Choroid plexus epithelial cell (primary cell): ENCODE measurements around the gene MC5R.
A peak's percentile ranks its signal among the peaks of the same experiment; 100 is the strongest.

Experiments used
- DNase-seq: peaks from one replicate; pipeline ENCODE4 v3.0.0-alpha.2; 2010; ENCODE audit warnings: low read depth
- H3K4me3 ChIP-seq: 2 replicates; pipeline ENCODE4 v1.5.1; 2011; ENCODE audit warnings: low read depth, mild to moderate bottlenecking, control low read depth, low read length, moderate library complexity
- TF ChIP-seq, protein P1 (sequence below): conservative IDR thresholded peaks from 2 replicates; pipeline ENCODE4 v1.5.1; 2011; ENCODE audit warnings: low read depth, mild to moderate bottlenecking, control low read depth, inconsistent platforms, low read length, moderate library complexity

MC5R gene

GRCh38 chr18:13823707-13824395 lies at the start of gene MC5R:
TSS of gene MC5R (plus strand) at chr18:13824149. CDS start at chr18:13825766, 1,617 bp downstream.
- TF ChIP-seq, protein P1, sequence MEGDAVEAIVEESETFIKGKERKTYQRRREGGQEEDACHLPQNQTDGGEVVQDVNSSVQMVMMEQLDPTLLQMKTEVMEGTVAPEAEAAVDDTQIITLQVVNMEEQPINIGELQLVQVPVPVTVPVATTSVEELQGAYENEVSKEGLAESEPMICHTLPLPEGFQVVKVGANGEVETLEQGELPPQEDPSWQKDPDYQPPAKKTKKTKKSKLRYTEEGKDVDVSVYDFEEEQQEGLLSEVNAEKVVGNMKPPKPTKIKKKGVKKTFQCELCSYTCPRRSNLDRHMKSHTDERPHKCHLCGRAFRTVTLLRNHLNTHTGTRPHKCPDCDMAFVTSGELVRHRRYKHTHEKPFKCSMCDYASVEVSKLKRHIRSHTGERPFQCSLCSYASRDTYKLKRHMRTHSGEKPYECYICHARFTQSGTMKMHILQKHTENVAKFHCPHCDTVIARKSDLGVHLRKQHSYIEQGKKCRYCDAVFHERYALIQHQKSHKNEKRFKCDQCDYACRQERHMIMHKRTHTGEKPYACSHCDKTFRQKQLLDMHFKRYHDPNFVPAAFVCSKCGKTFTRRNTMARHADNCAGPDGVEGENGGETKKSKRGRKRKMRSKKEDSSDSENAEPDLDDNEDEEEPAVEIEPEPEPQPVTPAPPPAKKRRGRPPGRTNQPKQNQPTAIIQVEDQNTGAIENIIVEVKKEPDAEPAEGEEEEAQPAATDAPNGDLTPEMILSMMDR: peak; percentile 68
- DNase-seq: peak; percentile 56
- H3K4me3 ChIP-seq: peak within 1 kb of the TSS; percentile 38

DNA sequence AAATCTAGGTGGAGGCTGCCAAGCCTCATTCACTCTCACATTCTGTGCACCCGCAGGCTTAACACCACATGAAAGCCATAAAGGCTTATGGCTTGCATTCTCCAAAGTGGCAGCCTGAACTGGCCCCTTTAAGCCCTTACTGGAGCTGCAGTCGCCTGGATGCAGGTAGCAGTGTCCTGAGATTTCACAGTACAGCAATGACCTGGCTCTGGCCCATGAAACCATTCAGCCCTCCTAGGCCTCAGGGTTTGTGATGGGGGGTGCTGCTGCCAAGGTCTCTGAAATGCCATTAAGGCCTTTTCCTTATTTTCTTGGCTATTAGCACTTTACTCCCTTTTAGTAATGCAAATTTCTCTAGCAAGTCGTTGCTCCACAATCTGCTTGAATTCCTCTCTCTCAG lies 48.9 kb upstream of the MC5R start:
- DNase-seq: no peak
- no peak overlapping the region for H3K4me3 ChIP-seq
- TF ChIP-seq, protein P1: no peak

DNA sequence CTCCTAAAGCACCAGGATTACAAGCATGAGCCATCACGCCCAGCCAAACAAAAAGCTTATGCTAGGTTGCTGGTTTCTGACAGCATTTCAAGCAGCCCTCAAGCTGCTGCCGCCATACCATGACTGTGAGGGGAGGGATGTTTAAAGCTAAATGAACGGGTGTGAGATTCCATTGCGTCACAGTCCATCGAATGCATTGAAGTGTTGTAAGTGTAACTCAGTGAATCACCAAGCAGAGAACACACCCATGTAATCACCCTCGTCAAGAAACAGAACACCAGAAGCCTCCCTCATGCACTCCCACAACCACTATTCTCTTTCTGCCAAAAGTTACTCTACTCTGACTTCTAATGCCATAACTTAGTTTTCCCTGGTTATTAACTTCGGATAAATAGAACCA lies 32.8 kb upstream of the MC5R start:
- H3K4me3 ChIP-seq: no peak overlapping the region
- TF ChIP-seq, protein P1: no peak
- DNase-seq: no peak

GRCh38 chr18:13793819-13794218 lies 30.1 kb upstream of the MC5R start:
- DNase-seq: no peak
- no peak overlapping the region for H3K4me3 ChIP-seq
- TF ChIP-seq, protein P1: no peak

- no peak for DNase-seq
- no peak overlapping the region for H3K4me3 ChIP-seq
- TF ChIP-seq, protein P1: no peak
Measured at GRCh38 chr18:13796515-13796914, 27.4 kb upstream of the MC5R start.

GRCh38 chr18:13797157-13797611 lies 26.8 kb upstream of the MC5R start:
- no peak overlapping the region for H3K4me3 ChIP-seq
- TF ChIP-seq, protein P1: no peak
- DNase-seq: peak; percentile 36

DNA sequence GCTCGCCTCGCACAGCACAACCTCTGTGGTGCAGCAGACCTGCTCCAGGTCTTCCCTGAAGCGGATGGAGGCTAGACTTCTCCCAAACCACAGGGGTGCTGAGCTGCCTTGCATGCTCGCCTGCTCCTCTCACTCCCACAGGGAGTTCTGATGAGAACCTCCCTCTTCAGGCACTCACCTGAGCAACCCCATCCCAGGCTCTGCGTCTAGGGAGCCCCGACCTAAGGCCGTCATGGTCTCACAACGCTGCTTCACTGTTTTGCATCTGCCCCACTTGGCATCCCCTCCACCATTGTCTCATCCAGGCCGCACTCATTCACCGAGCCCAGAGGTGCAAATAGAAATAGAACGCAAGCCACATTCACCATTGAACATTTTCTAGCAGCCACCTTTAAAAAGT lies 24.6 kb upstream of the MC5R start:
- H3K4me3 ChIP-seq: no peak overlapping the region
- TF ChIP-seq, protein P1: no peak
- DNase-seq: no peak
